CD4-positive, alpha-beta T cell treated with Interleukin-10 for 1 hour (primary cell): ENCODE data around the gene TMEM229B.

Experiments
- DNase-seq: peaks from one replicate; pipeline ENCODE4 v3.0.0-alpha.2; 2020

The TMEM229B gene

GRCh38 chr14:67487937-67488893 is at the start of gene TMEM229B:
Gene TMEM229B, minus strand, starts transcription at chr14:67488721. Its CDS starts 14,798 bp downstream, at chr14:67473923.
- DNase-seq = peak; percentile 81

GRCh38 chr14:67537736-67538135 is 49.2 kb upstream of the TMEM229B start:
- no peak for DNase-seq

GRCh38 chr14:67536087-67536486 is 47.6 kb upstream of the TMEM229B start:
- DNase-seq = no peak

GRCh38 chr14:67533754-67534085 is 45.2 kb upstream of the TMEM229B start:
- no peak for DNase-seq

- peak; percentile 49 for DNase-seq
These were observed 44.7 kb upstream of the TMEM229B start, which contains the start of gene PLEKHH1 for GRCh38 chr14:67532998-67533753. Gene PLEKHH1, plus strand, starts transcription at chr14:67533290. Its CDS starts 8,578 bp downstream, at chr14:67541868.

GRCh38 chr14:67532606-67532997 is 44.1 kb upstream of the TMEM229B start:
- no peak for DNase-seq

GRCh38 chr14:67529947-67530935 is 41.7 kb upstream of the TMEM229B start:
- DNase-seq = no peak

GRCh38 chr14:67528276-67528675 is 39.8 kb upstream of the TMEM229B start:
- DNase-seq = no peak

- no peak for DNase-seq
These were observed 39.2 kb upstream of the TMEM229B start for GRCh38 chr14:67527756-67528155.

GRCh38 chr14:67526676-67527459 is 38.3 kb upstream of the TMEM229B start:
- DNase-seq = peak; percentile 60

- DNase-seq = no peak
These were observed 37.7 kb upstream of the TMEM229B start for GRCh38 chr14:67526181-67526580.

- no peak for DNase-seq
These were observed 36.9 kb upstream of the TMEM229B start for GRCh38 chr14:67525389-67525788.

GRCh38 chr14:67524634-67524963 is 36.1 kb upstream of the TMEM229B start:
- no peak for DNase-seq

- no peak for DNase-seq
These were observed 35.5 kb upstream of the TMEM229B start for GRCh38 chr14:67523764-67524633.

- no peak for DNase-seq
These were observed 33.7 kb upstream of the TMEM229B start for GRCh38 chr14:67522270-67522669.

GRCh38 chr14:67520482-67520881 is 32.0 kb upstream of the TMEM229B start:
- DNase-seq = no peak

- no peak for DNase-seq
These were observed 30.9 kb upstream of the TMEM229B start for GRCh38 chr14:67519406-67519805.

GRCh38 chr14:67517083-67517482 is 28.6 kb upstream of the TMEM229B start:
- DNase-seq = no peak

- no peak for DNase-seq
These were observed 28.2 kb upstream of the TMEM229B start for GRCh38 chr14:67516676-67517075.

GRCh38 chr14:67515386-67516079 is 27.0 kb upstream of the TMEM229B start:
- no peak for DNase-seq
